ENCODE data around the gene RUNX2. TPM values are rescaled to one million over a fixed set of nuclear protein-coding genes. Genes with fewer than 3 reads are reported as not detected.

Gene RUNX2
- total RNA-seq, 1 donor from 2014 or later: 4.3 TPM

DNA sequence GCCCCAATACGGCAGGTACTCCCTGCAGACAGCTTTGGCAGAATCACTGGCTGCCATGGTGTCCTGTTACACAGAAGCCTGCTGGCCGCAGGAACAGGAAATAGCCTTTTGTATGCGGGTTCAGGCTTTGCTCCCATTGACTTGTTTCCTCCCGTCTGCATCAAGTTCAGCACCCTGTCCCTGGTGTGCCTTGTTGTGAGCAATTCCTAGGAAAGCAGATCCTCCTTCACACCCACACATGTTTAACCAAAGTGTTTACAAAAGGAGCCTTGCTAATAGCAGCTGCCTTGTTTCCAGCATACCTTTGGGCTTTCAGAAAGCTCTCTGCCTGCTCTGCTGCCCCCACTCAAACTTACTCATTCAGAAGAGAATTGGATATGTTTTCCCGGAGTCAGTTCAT is 176.8 kb downstream of the RUNX2 start:
- no peak for DNase-seq (ENCODE audit: extremely low read depth, low read depth, low spot score)

DNA sequence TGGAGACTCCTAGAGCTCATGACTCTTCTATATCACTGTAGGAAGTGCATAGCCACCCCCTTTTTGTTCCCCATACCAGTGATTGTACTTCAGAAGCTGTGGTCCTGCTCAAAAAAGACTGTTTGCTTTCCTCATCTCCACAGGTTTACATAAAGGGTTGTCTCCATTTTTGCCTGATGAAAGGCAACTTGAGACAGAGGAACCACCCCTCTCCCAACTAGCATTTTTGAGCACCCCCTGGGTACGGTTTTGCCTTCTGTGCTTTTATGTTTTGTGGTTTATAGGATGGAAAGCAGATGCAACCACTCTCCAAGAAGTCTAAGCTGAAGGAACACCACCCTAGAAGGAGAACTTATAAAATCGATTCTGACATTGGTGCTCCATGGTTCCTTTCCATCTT is 177.3 kb downstream of the RUNX2 start:
- no peak for DNase-seq (ENCODE audit: extremely low read depth, low read depth, low spot score)

GRCh38 chr6:45507186-45507585 is 179.1 kb downstream of the RUNX2 start:
- DNase-seq (ENCODE audit: extremely low read depth, low read depth, low spot score): no peak

DNA sequence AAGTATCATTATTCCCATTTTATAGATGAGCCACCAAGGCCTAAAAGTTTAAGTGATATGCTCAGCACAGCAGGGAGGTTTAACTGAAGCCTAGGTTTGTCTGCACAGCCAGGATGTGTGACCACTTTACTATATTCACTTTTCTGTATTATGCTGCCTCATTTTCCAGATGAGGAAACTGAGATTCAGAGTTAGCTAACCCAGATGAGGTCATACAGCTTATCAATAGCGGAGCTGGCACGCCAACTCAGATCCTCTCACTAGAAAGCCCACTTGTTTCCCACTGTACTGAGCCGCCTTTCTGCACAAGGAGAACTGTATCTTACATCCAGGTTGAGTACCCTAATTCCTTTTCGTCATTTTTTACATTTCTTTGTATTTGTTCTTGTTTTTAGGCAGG is 181.3 kb downstream of the RUNX2 start:
- no peak for DNase-seq (ENCODE audit: extremely low read depth, low read depth, low spot score)

GRCh38 chr6:45512717-45513116 is 184.6 kb downstream of the RUNX2 start:
- DNase-seq (ENCODE audit: extremely low read depth, low read depth, low spot score): no peak

DNA sequence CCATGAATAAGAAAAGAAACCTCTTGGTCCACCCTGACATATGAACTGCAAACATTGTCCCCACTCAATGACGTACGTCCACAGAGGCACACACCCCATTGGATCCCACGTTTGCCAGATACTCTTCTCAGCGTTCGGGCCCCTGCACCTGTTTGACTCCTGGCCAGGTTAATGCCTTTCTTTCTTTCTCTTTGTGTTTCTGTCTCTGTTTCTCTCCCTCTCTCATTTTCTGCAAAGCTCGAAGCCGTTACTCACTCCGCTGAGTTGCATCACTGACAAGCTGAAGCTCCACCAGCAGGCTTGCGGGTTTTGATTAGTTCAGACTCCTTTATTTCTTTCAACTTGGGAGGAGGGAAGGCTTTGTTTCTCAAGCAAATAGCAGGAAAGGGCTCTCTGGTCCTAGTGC is 185.1 kb downstream of the RUNX2 start:
- DNase-seq (ENCODE audit: extremely low read depth, low read depth, low spot score): no peak

DNA sequence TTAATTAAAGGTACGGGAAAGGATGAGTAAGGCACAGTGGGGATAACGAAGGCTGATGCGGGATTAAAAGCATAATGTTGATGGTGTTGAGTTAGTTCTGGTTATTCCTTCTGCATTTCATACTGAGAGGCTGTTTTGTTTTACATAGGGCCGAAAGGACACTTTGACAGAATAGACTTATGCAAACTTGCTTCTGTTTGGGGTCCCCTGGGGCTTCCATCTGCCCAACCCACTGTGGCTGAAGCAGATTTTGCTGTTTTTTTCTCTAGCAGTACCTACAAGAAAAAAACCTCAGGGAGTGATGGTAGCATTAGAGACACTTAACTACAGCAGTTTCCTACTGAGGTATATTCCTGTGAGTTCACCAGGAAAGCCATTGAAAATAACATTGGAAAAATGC is 185.7 kb downstream of the RUNX2 start:
- DNase-seq (ENCODE audit: extremely low read depth, low read depth, low spot score): no peak

DNA sequence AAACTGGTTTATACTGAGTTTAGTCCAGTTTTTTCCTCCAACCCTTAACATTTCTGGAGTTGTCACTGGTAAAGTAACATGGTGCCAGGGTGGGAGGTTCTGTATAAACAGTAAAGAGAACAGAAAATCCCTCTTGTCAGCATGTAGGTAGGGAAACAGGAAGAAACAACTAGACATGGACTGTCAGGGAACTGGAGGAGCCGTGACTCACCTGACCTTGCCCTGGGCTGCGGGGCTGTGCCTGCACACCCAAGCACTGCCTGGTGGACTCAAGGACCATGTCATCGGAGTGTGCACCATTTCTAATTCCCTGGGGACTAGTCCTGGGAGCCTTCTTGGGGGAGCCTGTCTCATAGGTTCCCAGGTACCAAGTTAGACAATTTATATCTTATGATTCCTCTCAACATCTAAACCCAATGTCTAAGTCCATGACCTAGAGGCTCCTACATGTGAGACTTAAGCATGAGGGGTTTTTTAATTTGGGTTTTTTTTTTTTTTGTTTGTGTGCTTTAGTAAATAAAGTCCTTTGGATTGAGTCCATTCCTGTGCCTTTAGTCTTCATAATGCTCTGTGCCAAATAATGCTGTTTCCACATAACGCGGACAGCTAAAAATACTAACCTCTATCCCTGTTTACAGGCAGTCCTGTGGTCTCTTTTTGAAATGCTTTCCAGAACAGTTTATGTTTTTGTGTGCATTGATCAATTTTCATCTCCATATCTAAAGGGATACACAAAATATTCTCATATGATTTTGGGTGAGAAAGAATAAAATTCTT is 186.5 kb downstream of the RUNX2 start:
- no peak for DNase-seq (ENCODE audit: extremely low read depth, low read depth, low spot score)

- no peak for DNase-seq (ENCODE audit: extremely low read depth, low read depth, low spot score)
These were observed 190.0 kb downstream of the RUNX2 start for GRCh38 chr6:45518013-45518720.

DNA sequence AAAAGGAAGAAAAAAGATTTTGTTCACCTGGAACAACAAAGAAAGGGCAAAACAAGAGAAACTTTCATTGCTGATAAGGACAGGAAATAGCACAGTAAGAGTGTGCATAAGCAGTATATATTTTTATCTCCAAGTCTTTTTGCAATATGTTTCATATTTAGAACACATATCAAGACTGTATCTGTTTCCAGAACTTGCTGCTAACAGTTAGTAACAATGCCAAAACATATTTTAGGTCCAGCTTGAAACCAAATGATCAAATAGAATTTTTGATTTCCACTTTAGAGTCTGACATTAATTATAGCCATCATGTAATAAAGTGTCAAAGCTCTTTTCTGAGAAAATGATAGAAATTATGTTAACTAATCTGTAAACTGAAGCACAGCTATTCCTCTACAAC is 193.1 kb downstream of the RUNX2 start:
- no peak for DNase-seq (ENCODE audit: extremely low read depth, low read depth, low spot score)

DNA sequence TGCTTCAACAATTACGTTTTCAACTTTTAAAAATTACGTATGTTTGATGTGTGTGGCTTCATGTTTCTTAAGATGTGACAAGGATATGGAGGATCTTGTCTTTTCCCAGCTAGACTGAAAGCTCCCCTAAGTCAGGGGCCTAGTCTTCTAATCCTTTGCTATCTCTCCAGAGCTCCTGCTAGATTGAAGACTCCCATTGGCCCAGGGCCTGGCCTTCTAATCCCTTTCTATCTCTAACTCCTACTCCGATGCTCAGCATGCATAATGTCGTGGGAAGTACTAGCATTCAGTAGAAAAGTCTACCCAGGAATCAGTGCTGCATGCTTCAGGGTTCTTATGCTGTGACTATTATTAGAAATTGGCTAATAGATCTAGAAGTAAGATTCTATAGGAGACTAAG is 194.4 kb downstream of the RUNX2 start:
- DNase-seq (ENCODE audit: extremely low read depth, low read depth, low spot score): no peak

GRCh38 chr6:45527210-45527609 is 199.1 kb downstream of the RUNX2 start:
- DNase-seq (ENCODE audit: extremely low read depth, low read depth, low spot score): no peak

- no peak for DNase-seq (ENCODE audit: extremely low read depth, low read depth, low spot score)
These were observed 204.0 kb downstream of the RUNX2 start for GRCh38 chr6:45531999-45532595.

GRCh38 chr6:45532721-45533210 is 204.6 kb downstream of the RUNX2 start:
- DNase-seq (ENCODE audit: extremely low read depth, low read depth, low spot score): no peak

GRCh38 chr6:45533386-45533785 is 205.3 kb downstream of the RUNX2 start:
- DNase-seq (ENCODE audit: extremely low read depth, low read depth, low spot score): no peak

GRCh38 chr6:45535933-45536332 is 207.8 kb downstream of the RUNX2 start:
- no peak for DNase-seq (ENCODE audit: extremely low read depth, low read depth, low spot score)

DNA sequence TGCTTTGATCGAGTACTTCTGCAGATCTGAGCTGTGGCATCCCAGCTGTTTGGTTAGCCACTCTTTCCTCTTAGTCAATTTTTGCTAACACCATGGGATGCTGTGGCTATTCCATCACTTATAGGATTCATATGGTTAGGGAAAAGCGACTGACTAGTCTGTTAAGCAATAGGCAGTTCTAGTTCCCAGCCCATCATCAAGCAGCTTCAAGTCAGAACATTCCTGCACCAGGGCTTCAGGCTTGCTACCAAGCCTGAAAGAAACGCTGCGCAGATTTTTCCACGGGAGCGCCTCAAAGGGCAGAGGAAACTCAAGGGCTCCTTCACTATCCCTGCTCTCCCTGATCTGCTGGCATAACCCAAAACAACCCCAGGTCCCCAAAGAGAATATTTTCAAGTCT is 209.4 kb downstream of the RUNX2 start:
- no peak for DNase-seq (ENCODE audit: extremely low read depth, low read depth, low spot score)

DNA sequence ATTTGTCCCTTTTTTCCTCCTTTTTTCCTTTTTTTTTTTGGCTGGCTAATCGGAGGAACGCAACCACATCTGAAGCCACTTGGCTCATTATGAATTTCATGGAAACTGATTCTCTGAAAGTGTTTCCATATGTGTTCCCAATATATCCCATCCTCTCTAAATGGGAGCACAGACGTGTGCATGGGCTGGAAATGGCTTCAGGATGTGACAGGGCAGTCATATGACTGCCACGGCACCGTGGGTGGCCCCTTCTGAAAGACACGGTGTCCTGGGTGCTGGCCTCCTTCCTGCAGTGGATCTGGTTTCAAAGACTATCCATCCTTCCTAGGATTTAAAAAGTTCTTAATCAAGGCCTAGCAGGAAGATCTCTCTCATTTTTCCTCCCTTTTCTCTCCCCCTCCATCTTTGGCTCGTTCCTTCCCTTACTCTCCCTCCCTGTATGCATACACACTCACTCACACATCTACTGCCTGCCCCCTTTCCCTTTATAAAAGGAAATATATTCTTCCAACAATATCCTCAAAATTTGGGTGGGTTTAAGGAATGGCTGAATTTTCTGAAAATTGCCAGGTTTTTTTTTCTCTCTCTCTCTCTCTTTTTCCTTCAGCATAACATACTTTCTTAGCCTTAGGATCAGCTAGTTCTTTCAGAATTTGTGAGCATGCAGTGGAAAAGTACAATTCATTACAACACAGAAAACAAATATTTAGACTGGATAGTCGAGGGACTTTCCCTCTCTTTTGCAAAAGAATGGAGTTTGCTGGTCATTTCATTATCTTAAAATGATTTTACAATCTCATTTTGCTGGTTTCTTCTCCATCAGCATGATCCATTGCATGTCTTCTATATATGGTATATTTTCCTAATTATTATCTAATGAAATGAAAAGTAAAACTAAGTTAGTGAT is 210.8 kb downstream of the RUNX2 start:
- no peak for DNase-seq (ENCODE audit: extremely low read depth, low read depth, low spot score)

DNA sequence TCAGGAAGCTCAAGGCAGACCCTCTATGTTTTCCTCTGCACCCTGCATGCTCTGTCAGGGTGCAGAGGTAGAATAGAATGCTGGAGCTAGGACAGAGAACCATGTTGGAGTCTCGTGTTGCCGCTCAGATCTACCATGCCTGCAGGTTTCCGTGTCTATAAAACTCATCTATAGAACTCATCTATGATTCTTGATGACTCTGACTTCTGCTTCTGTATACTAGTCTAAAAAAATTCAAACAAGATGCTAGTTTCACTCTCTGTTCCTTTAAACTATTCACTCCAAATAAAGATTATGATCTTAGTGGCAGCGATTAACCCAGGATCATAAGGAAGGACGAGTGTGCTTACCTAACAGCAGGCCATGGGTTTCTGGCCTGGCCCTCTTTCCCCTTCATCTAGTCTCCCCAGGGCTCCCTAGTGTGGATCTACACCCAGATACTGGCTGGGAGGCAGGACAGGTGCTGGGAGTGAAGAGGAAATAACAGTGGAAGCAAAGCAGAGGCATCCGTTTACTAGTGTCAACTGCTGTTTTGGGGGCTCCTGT is 212.3 kb downstream of the RUNX2 start:
- DNase-seq (ENCODE audit: extremely low read depth, low read depth, low spot score): no peak

DNA sequence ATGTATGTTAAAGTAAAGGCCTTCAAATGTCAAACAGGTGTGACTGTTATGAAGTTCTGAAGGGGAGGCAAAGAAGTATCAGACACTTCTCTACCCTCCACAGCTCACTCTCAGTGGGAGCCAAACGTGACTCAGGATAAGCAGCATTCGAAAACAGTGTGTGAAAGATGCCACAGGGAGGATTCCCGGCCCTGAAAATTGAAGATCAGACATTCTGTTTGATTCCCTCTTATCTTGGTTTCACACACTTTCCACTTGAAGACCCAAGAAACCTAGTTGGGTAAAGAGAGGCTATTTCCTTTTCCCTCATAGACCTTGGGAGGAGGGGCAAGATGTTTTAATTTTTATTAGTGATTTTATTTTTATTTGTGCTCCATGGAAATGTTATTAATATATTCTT is 213.8 kb downstream of the RUNX2 start:
- DNase-seq (ENCODE audit: extremely low read depth, low read depth, low spot score): no peak
